Activated CD8-positive, alpha-beta T cell treated with anti-CD3 and anti-CD28 coated beads, Interleukin-2, amount 10 ng/mL, durations not matched to agents 7 days and 5 days (primary cell): ENCODE results near the gene PDK2. TPM values are rescaled to one million over a fixed set of nuclear protein-coding genes. Genes with fewer than 3 reads are reported as not detected.

ENCODE experiments used
- ATAC-seq: fragments of 150-1000 bp; cut with Tn5 transposase; one replicate; pipeline ENCODE4 v1.10.0; 2021; ENCODE audit warnings: moderate library complexity
- CTCF ChIA-PET: fragments of 350-600 bp; sonication (Branson Sonifier 250); formaldehyde crosslinking; loops from one replicate; lab custom pipeline; 2021; ENCODE audit warnings: antibody characterized with exemption; lab: Charles Lee
- POLR2A ChIA-PET: fragments of 350-600 bp; sonication (Branson Sonifier 250); formaldehyde crosslinking; loops from one replicate; lab custom pipeline; 2021; ENCODE audit warnings: antibody characterized with exemption; lab: Charles Lee
- DNase-seq: peaks from one replicate; pipeline ENCODE4 v3.0.0-alpha.2; 2020
- H3K27ac Mint-ChIP-seq: one replicate; pipeline ENCODE4 v1.8.0; 2021; ENCODE audit warnings: mild to moderate bottlenecking, mixed read lengths
- H3K27me3 Mint-ChIP-seq: one replicate; pipeline ENCODE4 v1.8.0; 2021; ENCODE audit warnings: low read depth, mixed read lengths
- H3K36me3 Mint-ChIP-seq: one replicate; pipeline ENCODE4 v1.8.0; 2021; ENCODE audit warnings: low read depth, mixed read lengths
- H3K4me1 Mint-ChIP-seq: one replicate; pipeline ENCODE4 v1.8.0; 2021; ENCODE audit warnings: low read depth, mixed read lengths
- H3K4me3 Mint-ChIP-seq: one replicate; pipeline ENCODE4 v1.8.0; 2021; ENCODE audit warnings: mild to moderate bottlenecking, mixed read lengths
- H3K9me3 Mint-ChIP-seq: one replicate; pipeline ENCODE4 v1.8.0; 2022; ENCODE audit warnings: mixed read lengths; ENCODE audit not compliant: insufficient read depth
- total RNA-seq, 2 experiments: library from RNA; stranded (reverse); gene quantifications; one replicate each; pipeline ENCODE4 v1.2.3, GENCODE V29; 2021

PDK2 gene
- total RNA-seq, 2 experiments from 2014 or later, result 18.1 to 21.2 TPM

- peak overlapping the region; percentile 86 for H3K4me3 Mint-ChIP-seq
- peaks cover 2% of the 10 kb centered on the region for H3K27me3 Mint-ChIP-seq
- peak overlapping the region; percentile 87 for H3K27ac Mint-ChIP-seq
- no peak for ATAC-seq
- no peaks in the 10 kb centered on the region for H3K9me3 Mint-ChIP-seq
- peaks cover 2% of the 10 kb centered on the region for H3K36me3 Mint-ChIP-seq
- DNase-seq, result no peak
- ChIA-PET CTCF (interaction anchor here (1.1 to 11.0 kb wide), 5 partner anchors 8 to 105 kb away, joined by 3 to 115 read pairs (median 15); partner anchors contain the start of gene COL1A1), POLR2A (interaction anchor here (2.1 kb wide), 1 partner anchor 56 kb away, joined by 8 read pairs; no protein-coding TSS in a partner anchor)
- H3K4me1 Mint-ChIP-seq, result peaks cover 33% of the 10 kb centered on the region
Observed at GRCh38 chr17:50095626-50096037, 481 bp downstream of the PDK2 start.

GRCh38 chr17:50096092-50096491 lies 941 bp downstream of the PDK2 start:
- POLR2A ChIA-PET, result no interaction called here
- peaks cover 34% of the 10 kb centered on the region for H3K4me1 Mint-ChIP-seq
- no peak for ATAC-seq
- DNase-seq, result no peak
- peaks cover 2% of the 10 kb centered on the region for H3K36me3 Mint-ChIP-seq
- peak overlapping the region; percentile 86 for H3K4me3 Mint-ChIP-seq
- CTCF ChIA-PET, result interaction anchor here (1.1 to 11.0 kb wide), 3 partner anchors 9 to 43 kb away, joined by 3 to 115 read pairs (median 24); no protein-coding TSS in a partner anchor
- H3K9me3 Mint-ChIP-seq, result no peaks in the 10 kb centered on the region
- peaks cover 2% of the 10 kb centered on the region for H3K27me3 Mint-ChIP-seq
- H3K27ac Mint-ChIP-seq, result no peak overlapping the region

GRCh38 chr17:50096758-50097157 lies 1.6 kb downstream of the PDK2 start:
- Mint-ChIP-seq H3K4me3 (peak overlapping the region; percentile 86), H3K9me3 (no peaks in the 10 kb centered on the region), H3K4me1 (peaks cover 34% of the 10 kb centered on the region), H3K27me3 (peaks cover 2% of the 10 kb centered on the region), H3K27ac (no peak overlapping the region), H3K36me3 (peaks cover 2% of the 10 kb centered on the region)
- DNase-seq (no peak), ATAC-seq (no peak)
- POLR2A ChIA-PET, result no interaction called here
- CTCF ChIA-PET, result interaction anchor here (1.1 to 11.0 kb wide), 3 partner anchors 9 to 42 kb away, joined by 3 to 115 read pairs (median 24); no protein-coding TSS in a partner anchor

- Mint-ChIP-seq H3K4me3 (no peak overlapping the region), H3K9me3 (no peaks in the 10 kb centered on the region), H3K4me1 (peaks cover 34% of the 10 kb centered on the region), H3K36me3 (peaks cover 2% of the 10 kb centered on the region), H3K27ac (no peak overlapping the region), H3K27me3 (peaks cover 2% of the 10 kb centered on the region)
- no peak for ATAC-seq
- POLR2A ChIA-PET, result no interaction called here
- DNase-seq, result no peak
- CTCF ChIA-PET, result interaction anchor here (1.0 to 11.0 kb wide), 5 partner anchors 10 to 102 kb away, joined by 3 to 115 read pairs (median 4); no protein-coding TSS in a partner anchor
Observed at GRCh38 chr17:50097455-50097854, 2.3 kb downstream of the PDK2 start.

GRCh38 chr17:50097926-50098325 lies 2.8 kb downstream of the PDK2 start:
- Mint-ChIP-seq H3K4me1 (peaks cover 34% of the 10 kb centered on the region), H3K9me3 (no peaks in the 10 kb centered on the region), H3K4me3 (no peak overlapping the region), H3K27me3 (peaks cover 2% of the 10 kb centered on the region), H3K27ac (peak overlapping the region; percentile 16), H3K36me3 (peaks cover 2% of the 10 kb centered on the region)
- CTCF ChIA-PET, result interaction anchor here (1.0 to 11.0 kb wide), 5 partner anchors 11 to 102 kb away, joined by 3 to 115 read pairs (median 4); no protein-coding TSS in a partner anchor
- DNase-seq (no peak), ATAC-seq (no peak)
- POLR2A ChIA-PET, result no interaction called here

- H3K4me1 Mint-ChIP-seq, result peaks cover 34% of the 10 kb centered on the region
- H3K9me3 Mint-ChIP-seq, result no peaks in the 10 kb centered on the region
- no peak for DNase-seq
- no peak overlapping the region for H3K27ac Mint-ChIP-seq
- ATAC-seq, result no peak
- H3K36me3 Mint-ChIP-seq, result peaks cover 2% of the 10 kb centered on the region
- POLR2A ChIA-PET, result no interaction called here
- H3K27me3 Mint-ChIP-seq, result no peaks in the 10 kb centered on the region
- H3K4me3 Mint-ChIP-seq, result no peak overlapping the region
- CTCF ChIA-PET, result interaction anchor here (1.3 to 11.0 kb wide), 3 partner anchors 11 to 101 kb away, joined by 4 to 115 read pairs (median 24); no protein-coding TSS in a partner anchor
Observed at GRCh38 chr17:50098583-50098982, 3.4 kb downstream of the PDK2 start.

- DNase-seq (no peak), ATAC-seq (no peak)
- CTCF ChIA-PET, result interaction anchor here (11.0 kb wide), 1 partner anchor 16 kb away, joined by 115 read pairs; no protein-coding TSS in a partner anchor
- POLR2A ChIA-PET, result no interaction called here
- H3K4me1 Mint-ChIP-seq, result peaks cover 33% of the 10 kb centered on the region
- H3K27ac Mint-ChIP-seq, result no peak overlapping the region
- peaks cover 2% of the 10 kb centered on the region for H3K36me3 Mint-ChIP-seq
- no peaks in the 10 kb centered on the region for H3K27me3 Mint-ChIP-seq
- H3K9me3 Mint-ChIP-seq, result no peaks in the 10 kb centered on the region
- no peak overlapping the region for H3K4me3 Mint-ChIP-seq
Observed at GRCh38 chr17:50099003-50099402, 3.9 kb downstream of the PDK2 start.

- Mint-ChIP-seq H3K4me3 (no peak overlapping the region), H3K9me3 (no peaks in the 10 kb centered on the region), H3K27me3 (no peaks in the 10 kb centered on the region), H3K4me1 (peaks cover 19% of the 10 kb centered on the region), H3K27ac (no peak overlapping the region), H3K36me3 (peaks cover 2% of the 10 kb centered on the region)
- POLR2A ChIA-PET, result no interaction called here
- CTCF ChIA-PET, result interaction anchor here (0.8 to 11.0 kb wide), 3 partner anchors 15 to 148 kb away, joined by 3 to 115 read pairs (median 3); no protein-coding TSS in a partner anchor
- no peak for DNase-seq
- no peak for ATAC-seq
Observed at GRCh38 chr17:50100480-50100883, 5.3 kb downstream of the PDK2 start.

- DNase-seq (no peak), ATAC-seq (no peak)
- Mint-ChIP-seq H3K4me1 (peaks cover 14% of the 10 kb centered on the region), H3K36me3 (peaks cover 2% of the 10 kb centered on the region), H3K4me3 (no peak overlapping the region), H3K27ac (no peak overlapping the region), H3K9me3 (no peaks in the 10 kb centered on the region), H3K27me3 (no peaks in the 10 kb centered on the region)
- ChIA-PET POLR2A (no interaction called here), CTCF (interaction anchor here (1.2 to 11.0 kb wide), 2 partner anchors 14 to 69 kb away, joined by 3 to 115 read pairs; no protein-coding TSS in a partner anchor)
Observed at GRCh38 chr17:50100921-50101345, 5.8 kb downstream of the PDK2 start.

GRCh38 chr17:50101346-50102163 lies 6.4 kb downstream of the PDK2 start:
- Mint-ChIP-seq H3K4me1 (peaks cover 10% of the 10 kb centered on the region), H3K9me3 (no peaks in the 10 kb centered on the region), H3K4me3 (no peak overlapping the region), H3K36me3 (peaks cover 2% of the 10 kb centered on the region), H3K27me3 (no peaks in the 10 kb centered on the region), H3K27ac (no peak overlapping the region)
- ChIA-PET POLR2A (no interaction called here), CTCF (interaction anchor here (1.2 to 1.4 kb wide), 2 partner anchors 15 to 68 kb away, joined by 3 read pairs; no protein-coding TSS in a partner anchor)
- DNase-seq (no peak), ATAC-seq (no peak)

GRCh38 chr17:50102164-50102991 lies 7.2 kb downstream of the PDK2 start:
- Mint-ChIP-seq H3K4me3 (no peak overlapping the region), H3K4me1 (peaks cover 10% of the 10 kb centered on the region), H3K9me3 (no peaks in the 10 kb centered on the region), H3K36me3 (peaks cover 2% of the 10 kb centered on the region), H3K27me3 (no peaks in the 10 kb centered on the region), H3K27ac (no peak overlapping the region)
- DNase-seq, result no peak
- CTCF ChIA-PET, result interaction anchor here (1.0 to 3.6 kb wide), 3 partner anchors 8 to 16 kb away, joined by 3 to 24 read pairs (median 3); partner anchors contain the start of gene PDK2
- no peak for ATAC-seq
- POLR2A ChIA-PET, result no interaction called here
